Measurements from ENCODE around the gene KIRREL3.

The KIRREL3 gene

GRCh38 chr11:126476266-126476924, 524.2 kb downstream of the KIRREL3 start:
- no peak overlapping the region for H3K27ac ChIP-seq
- no peak for TF ChIP-seq CTCF (conservative IDR thresholded peaks at IDR 0.05; ENCODE audit: low read depth, low read length)

GRCh38 chr11:126475014-126475991, 525.3 kb downstream of the KIRREL3 start:
- H3K4me2 ChIP-seq: no peak overlapping the region
- no peaks in the 10 kb centered on the region for H4K20me1 ChIP-seq (ENCODE audit: insufficient read depth)
- peaks cover 5% of the 10 kb centered on the region for H3K4me1 ChIP-seq (ENCODE audit: low read depth, poor library complexity, severe bottlenecking)
- no peak overlapping the region for H3K27ac ChIP-seq
- no peaks in the 10 kb centered on the region for H3K79me2 ChIP-seq (ENCODE audit: insufficient read depth, low read depth)
- no peaks in the 10 kb centered on the region for H3K27me3 ChIP-seq (ENCODE audit: insufficient read depth, low read depth)
- H3K36me3 ChIP-seq (ENCODE audit: insufficient read depth): no peaks in the 10 kb centered on the region
- no peak overlapping the region for H2AFZ ChIP-seq (ENCODE audit: low read depth)
- no peak for TF ChIP-seq CTCF (conservative IDR thresholded peaks at IDR 0.05; ENCODE audit: low read depth, low read length)
- H3K9ac ChIP-seq: no peak overlapping the region
- H3K4me3 ChIP-seq (IDR thresholded peaks at IDR 0.05; ENCODE audit: insufficient read depth, low read depth, low read length): no peak overlapping the region

More at GRCh38 chr11:126476266-126476924, 524.2 kb downstream of the KIRREL3 start:
- Histone ChIP-seq H4K20me1 (ENCODE audit: insufficient read depth) (no peaks in the 10 kb centered on the region), H3K27me3 (ENCODE audit: insufficient read depth, low read depth) (no peaks in the 10 kb centered on the region), H2AFZ (ENCODE audit: low read depth) (no peak overlapping the region), H3K36me3 (ENCODE audit: insufficient read depth) (no peaks in the 10 kb centered on the region), H3K9ac (no peak overlapping the region), H3K4me2 (no peak overlapping the region), H3K79me2 (ENCODE audit: insufficient read depth, low read depth) (no peaks in the 10 kb centered on the region), H3K4me1 (ENCODE audit: low read depth, poor library complexity, severe bottlenecking) (peaks cover 15% of the 10 kb centered on the region), H3K4me3 (IDR thresholded peaks at IDR 0.05; ENCODE audit: insufficient read depth, low read depth, low read length) (no peak overlapping the region)

GRCh38 chr11:126474220-126474619, 526.4 kb downstream of the KIRREL3 start:
- H3K36me3 ChIP-seq (ENCODE audit: insufficient read depth): no peaks in the 10 kb centered on the region
- no peak overlapping the region for H3K9ac ChIP-seq
- no peaks in the 10 kb centered on the region for H3K79me2 ChIP-seq (ENCODE audit: insufficient read depth, low read depth)
- TF ChIP-seq CTCF (conservative IDR thresholded peaks at IDR 0.05; ENCODE audit: low read depth, low read length): no peak
- H3K4me1 ChIP-seq (ENCODE audit: low read depth, poor library complexity, severe bottlenecking): no peaks in the 10 kb centered on the region
- H3K4me2 ChIP-seq: no peak overlapping the region
- no peaks in the 10 kb centered on the region for H3K27me3 ChIP-seq (ENCODE audit: insufficient read depth, low read depth)
- no peak overlapping the region for H2AFZ ChIP-seq (ENCODE audit: low read depth)
- H3K27ac ChIP-seq: no peak overlapping the region
- H4K20me1 ChIP-seq (ENCODE audit: insufficient read depth): no peaks in the 10 kb centered on the region
- no peak overlapping the region for H3K4me3 ChIP-seq (IDR thresholded peaks at IDR 0.05; ENCODE audit: insufficient read depth, low read depth, low read length)

GRCh38 chr11:126473269-126473668, 527.3 kb downstream of the KIRREL3 start:
- Histone ChIP-seq H3K4me1 (ENCODE audit: low read depth, poor library complexity, severe bottlenecking) (peaks cover 6% of the 10 kb centered on the region), H2AFZ (ENCODE audit: low read depth) (no peak overlapping the region), H3K4me3 (IDR thresholded peaks at IDR 0.05; ENCODE audit: insufficient read depth, low read depth, low read length) (no peak overlapping the region), H4K20me1 (ENCODE audit: insufficient read depth) (no peaks in the 10 kb centered on the region), H3K36me3 (ENCODE audit: insufficient read depth) (no peaks in the 10 kb centered on the region), H3K9ac (no peak overlapping the region), H3K27ac (no peak overlapping the region), H3K4me2 (no peak overlapping the region), H3K27me3 (ENCODE audit: insufficient read depth, low read depth) (no peaks in the 10 kb centered on the region), H3K79me2 (ENCODE audit: insufficient read depth, low read depth) (no peaks in the 10 kb centered on the region)
- TF ChIP-seq CTCF (conservative IDR thresholded peaks at IDR 0.05; ENCODE audit: low read depth, low read length): no peak
